Uterus (tissue), 2 donors: ENCODE measurements around the gene CAMTA1.

Experiments
- POLR2A ChIP-seq, 2 donors: fragments of 450-650 bp; IDR thresholded peaks; one replicate each; pipeline ENCODE4 v1.6.1; 2016; ENCODE audit warnings: antibody characterized with exemption in 2 of 2, mild to moderate bottlenecking in 1 of 2, moderate library complexity in 1 of 2
- TF ChIP-seq, protein P1 (sequence below), 4 experiments: fragments of 200-600 bp in 2 of 4; fragments of 450-650 bp in 2 of 4; sonication (generic) in 2 of 4; IDR thresholded peaks; one replicate each; pipeline ENCODE4 v1.5.1; 2016 to 2019; ENCODE audit warnings: antibody characterized with exemption in 4 of 4, mild to moderate bottlenecking in 2 of 4, moderate library complexity in 1 of 4

DNA sequence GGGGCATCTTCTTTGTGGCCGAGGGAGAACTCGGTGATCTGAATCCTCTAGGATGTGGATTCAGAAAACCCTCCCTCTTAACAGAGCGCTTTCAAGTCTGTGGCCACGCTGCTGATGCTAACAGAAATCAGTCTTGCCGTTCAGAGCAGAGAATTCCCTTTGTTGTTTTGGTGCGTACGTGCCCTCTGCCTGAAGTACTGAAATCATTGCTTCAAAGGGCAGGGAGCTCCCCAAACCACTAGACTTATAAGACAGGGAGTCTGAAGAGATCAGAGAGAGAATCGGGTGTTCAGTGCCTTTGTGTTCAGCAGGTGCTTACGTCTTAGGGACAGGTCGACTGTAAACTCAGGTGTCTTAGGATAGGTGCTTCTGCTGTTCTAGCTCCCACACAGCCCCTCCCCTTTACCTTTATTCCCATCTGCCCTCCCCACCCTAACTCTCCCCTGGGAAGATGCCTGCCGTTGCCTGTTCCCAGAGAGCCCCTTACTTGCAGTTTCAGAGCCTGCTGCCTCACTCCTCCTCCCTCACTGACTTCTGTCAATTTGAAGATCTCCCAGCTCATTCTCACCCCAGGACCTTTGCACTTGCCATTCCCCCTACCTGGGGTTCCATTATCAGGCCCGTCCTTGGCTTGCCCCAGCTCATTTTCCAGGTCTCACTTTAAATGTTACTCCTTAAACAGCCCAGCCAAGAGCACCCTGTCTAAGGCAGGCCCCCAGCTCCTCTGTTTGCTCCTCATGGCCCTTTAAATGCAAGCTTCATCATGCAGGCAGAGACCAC, 143.0 kb downstream of the CAMTA1 start:
- no peak for TF ChIP-seq POLR2A (IDR thresholded peaks at IDR 0.05)
- TF ChIP-seq, protein P1, sequence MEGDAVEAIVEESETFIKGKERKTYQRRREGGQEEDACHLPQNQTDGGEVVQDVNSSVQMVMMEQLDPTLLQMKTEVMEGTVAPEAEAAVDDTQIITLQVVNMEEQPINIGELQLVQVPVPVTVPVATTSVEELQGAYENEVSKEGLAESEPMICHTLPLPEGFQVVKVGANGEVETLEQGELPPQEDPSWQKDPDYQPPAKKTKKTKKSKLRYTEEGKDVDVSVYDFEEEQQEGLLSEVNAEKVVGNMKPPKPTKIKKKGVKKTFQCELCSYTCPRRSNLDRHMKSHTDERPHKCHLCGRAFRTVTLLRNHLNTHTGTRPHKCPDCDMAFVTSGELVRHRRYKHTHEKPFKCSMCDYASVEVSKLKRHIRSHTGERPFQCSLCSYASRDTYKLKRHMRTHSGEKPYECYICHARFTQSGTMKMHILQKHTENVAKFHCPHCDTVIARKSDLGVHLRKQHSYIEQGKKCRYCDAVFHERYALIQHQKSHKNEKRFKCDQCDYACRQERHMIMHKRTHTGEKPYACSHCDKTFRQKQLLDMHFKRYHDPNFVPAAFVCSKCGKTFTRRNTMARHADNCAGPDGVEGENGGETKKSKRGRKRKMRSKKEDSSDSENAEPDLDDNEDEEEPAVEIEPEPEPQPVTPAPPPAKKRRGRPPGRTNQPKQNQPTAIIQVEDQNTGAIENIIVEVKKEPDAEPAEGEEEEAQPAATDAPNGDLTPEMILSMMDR (IDR thresholded peaks at IDR 0.05): no peak
